GM19035 (cell line): Measurements from ENCODE around the gene ROCK2.
"Not testable (repeated sequence)": the region's sequence is repeated elsewhere in the genome, so short reads cannot be mapped to it uniquely, and the experiment has no call there.

Experiments
- ATAC-seq: cut with Tn5 transposase; IDR thresholded peaks from one replicate; pipeline ENCODE4 v1.9.1; 2021; ENCODE audit not compliant: unreplicated experiment

ROCK2 gene

DNA sequence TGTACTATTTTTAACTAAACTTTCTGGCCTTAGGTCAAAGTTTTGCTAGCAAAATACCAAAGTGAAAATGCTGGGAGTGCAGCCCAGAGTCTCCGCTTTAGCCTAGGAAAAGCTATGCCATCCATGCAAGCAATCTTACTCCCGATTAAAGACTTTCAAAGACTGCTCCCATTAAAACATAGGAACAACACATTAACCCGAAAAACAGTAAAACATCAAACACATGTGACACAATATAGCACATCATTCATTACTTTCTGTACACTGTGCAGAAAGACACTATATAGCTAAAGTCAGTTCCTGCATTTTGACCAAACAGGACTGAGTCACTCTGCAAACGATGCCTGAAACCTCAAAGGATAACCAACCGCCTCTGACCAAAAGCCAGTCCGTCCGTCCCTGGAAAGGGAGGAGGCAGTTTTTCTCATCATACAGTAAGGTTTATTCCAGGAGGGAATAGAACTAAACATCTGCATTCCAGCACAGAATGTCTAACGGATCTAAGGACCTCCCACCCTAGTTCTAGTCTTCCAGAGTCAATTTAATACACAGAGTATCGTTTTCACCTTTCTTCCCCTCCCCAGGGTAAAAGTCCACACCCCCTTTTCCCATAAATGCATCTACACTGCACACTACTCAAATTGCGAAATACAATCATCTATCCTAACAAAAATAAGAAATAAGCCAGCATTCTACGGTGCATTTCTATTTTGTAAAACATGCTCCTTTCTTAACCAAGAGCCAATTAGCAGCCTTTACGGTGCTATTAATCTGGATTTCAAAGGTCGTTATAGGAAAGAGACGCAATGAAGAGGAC lies 1.7 kb downstream of the ROCK2 start:
- ATAC-seq, result no peak

DNA sequence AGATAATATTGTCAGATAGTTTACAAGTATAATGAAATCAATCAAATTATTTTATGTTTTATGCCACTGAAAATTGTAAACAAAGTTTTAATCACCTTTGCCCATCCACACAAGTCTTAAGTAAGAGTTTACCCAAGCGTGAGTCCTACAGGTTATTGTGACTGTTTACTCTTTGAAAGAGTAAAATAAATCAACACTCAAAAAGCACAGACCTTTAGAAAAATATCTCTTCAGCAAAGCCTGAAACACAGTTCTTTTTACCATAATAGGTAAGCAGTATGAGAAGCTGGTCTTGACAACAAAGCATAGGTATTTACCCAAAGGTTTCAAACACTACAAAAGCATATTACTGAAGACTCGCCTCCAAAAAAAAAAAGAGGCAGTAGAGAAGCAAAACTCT lies 3.7 kb downstream of the ROCK2 start:
- no peak for ATAC-seq

DNA sequence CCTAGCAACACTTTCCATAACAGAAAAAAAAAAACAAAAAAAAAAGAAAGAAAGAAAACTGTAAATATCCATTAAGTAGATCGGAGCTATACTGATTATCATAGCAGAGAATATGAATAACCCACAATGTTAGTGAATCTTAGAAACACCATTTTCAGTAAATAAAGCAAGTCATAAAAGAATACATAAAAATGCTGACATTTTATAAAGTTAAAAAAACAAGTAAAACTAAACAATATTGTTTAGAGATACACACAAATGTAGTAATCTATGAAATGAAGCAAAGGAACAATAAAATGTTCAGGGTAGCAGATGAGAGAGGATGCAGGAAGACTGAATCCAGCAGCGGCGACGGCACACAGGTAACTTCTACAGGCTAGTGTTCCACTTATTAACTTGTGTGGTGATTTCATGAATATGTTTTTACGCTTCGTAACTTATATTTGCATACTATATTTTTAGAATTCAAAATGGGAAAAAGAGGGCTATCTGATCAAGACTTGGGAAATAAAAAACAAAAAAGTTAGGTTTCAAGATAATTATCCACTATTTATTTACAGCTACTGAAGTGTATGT lies 4.8 kb downstream of the ROCK2 start:
- ATAC-seq, result no peak

DNA sequence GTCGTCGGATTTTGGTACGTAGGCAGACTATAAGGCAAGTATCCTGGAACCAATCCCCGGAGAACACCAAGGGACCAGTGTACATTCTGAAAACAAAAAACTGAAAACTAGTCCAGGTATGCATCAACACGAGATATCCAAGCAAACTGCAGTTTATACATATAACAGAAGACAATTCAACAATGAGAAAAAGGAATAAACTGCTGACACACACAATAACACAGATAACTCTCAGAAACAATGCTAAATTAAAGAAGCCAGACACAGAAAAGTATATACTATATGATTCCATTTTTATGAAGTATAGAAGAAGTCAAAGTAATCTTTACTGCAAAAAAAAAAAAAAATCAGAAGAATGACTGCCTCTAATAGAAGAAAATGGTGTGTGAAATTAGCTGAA lies 5.9 kb downstream of the ROCK2 start:
- ATAC-seq, result no peak

DNA sequence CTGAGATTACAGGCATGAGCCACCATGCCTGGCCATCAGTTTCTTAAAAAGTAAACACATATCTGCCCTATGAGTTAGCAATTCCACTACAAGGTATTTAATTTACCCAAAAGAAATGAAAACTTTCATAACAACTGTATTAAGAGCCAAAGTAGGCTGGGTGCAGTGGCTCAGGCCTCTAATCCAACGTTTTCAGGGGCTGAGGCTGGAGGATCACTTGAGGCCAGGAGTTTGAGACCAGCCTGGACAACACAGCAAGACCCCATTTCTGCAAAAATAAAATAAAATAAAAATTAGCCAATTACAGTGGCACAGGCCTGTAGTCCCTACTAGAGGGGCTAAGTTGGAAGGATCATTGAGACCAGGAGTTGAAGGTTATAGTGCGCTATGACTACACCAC lies 6.5 kb downstream of the ROCK2 start:
- no peak for ATAC-seq

DNA sequence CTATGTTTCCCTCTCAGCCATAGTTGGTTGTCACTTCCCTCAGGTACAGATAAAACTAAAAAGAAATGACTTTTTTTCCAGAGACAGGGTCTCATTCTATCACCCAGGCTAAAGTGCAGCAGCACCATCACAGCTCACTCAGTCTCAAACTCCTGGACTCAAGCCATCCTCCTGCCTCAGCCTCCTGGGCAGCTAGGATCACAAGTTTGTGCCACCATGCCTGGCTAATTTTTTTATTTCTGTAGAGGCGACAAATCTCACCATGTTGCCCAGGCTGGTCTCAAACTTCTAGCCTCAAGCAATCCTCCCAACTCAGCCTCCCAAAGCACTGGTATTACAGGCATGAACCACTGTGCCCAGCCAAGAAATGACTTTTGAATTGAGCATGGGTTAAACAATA lies 8.2 kb downstream of the ROCK2 start:
- ATAC-seq, result no peak

DNA sequence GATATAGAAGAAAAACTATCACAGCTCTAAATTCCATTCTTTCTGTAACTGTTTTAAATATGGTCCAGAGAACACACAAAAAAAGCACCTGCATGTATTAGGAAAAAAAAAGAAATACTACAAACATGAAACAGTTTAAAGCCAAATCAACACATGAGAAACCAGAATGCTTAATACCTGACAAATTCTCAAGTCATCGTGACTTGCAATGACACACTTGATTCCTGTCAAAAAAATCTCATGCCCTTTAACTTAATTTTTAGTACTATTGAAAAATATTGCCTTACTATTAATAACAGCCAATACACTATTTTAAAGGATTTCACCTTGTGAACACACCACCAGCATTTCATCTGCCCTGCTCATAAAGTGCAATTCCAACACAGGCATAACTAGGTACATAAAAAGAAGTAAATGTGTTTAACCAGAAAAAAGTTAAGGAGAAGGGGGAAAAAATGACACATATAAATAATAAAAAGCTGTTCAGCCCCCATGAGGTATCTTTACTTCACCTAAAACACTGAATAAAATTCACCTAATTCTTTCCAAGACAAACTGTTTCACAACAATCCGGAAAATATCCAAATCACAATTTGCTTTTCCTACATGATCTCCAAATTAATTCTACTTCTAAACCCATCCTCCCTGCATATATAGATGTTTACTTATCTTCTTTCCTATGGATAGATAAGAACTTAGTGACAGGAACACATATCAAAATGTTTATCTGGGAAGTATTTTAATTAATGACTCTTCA lies 10.8 kb downstream of the ROCK2 start:
- ATAC-seq, result no peak

DNA sequence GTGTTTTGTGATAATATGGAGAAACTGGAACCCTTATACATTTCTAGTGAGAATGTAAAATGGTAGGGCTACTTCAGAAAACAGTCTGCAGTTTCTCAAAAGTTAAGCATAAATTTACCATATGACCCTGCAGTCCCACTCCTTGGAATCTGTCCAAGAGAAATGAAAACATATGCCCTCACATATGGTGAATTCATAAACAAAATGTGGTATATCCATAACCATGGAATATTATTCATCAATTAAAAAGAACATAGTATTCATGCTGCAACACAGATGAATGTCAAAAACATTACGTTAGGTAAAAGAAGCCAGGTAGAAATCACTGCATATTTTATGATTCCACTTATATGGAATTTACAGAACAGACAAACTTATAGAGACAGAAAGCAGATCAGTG lies 11.8 kb downstream of the ROCK2 start:
- ATAC-seq, result no peak

DNA sequence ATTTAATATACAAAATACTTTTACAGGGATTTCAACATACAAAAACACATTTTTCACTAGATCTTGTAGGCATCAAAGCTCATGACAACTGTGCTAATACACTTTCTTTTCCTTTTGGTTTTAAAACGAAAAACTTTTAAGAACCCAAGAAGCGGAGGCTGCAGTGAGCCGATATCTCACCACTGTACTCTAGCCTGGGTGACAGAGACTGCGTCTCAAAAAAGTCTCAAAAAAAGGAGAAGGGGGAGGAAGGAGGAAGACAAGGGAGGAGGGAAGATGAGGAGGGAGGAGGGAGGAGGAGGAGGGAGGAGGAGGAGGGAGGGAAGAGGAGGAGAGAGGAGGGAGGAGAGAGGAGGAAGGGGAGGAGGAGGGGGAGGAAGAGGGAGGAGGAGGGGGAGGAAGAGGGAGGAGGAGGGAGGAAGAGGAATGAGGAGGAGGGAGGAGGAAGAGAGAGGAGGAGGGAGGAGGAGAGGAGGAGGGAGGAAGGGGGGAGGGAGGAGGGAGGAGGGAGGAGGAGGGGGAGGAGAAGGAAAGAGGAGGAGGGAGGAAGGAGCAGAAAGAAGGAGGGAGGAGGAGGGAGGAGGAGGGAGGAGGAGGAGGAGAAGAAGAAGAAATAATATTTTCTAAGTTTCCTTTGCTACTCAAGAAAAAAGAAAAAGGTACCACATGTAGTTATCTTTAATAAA lies 13.8 kb downstream of the ROCK2 start:
- no peak for ATAC-seq

DNA sequence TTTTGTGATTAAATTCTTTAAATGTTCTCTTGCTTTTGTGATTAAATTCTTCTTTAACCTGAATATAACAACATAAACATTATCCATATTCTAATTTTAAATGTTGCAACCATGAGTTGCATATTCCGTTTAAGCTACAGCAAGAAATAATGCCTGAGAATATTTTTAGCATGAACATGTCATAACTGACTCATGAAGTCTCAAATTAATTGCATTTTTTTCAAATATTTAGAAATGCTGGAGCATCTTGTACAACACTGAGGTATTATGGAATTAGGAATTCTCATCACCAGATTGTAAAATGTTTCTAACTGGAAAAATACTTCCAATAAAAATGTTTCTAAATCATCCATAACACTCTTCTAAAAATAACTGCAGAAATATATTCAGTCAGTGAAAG lies 14.7 kb downstream of the ROCK2 start:
- ATAC-seq, result no peak

DNA sequence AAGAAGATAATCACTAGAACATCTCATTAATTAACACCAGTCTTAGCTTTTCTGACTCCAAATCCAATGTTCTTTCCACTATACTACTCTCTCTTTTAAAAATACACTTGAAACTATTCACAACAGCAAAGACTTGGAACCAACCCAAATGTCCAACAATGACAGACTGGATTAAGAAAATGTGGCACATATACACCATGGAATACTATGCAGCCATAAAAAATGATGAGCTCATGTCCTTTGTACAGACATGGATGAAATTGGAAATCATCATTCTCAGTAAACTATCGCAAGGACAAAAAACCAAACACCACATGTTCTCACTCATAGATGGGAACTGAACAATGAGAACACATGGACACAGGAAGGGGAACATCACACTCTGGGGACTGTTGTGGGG lies 15.9 kb downstream of the ROCK2 start:
- ATAC-seq, result not testable (repeated sequence)

DNA sequence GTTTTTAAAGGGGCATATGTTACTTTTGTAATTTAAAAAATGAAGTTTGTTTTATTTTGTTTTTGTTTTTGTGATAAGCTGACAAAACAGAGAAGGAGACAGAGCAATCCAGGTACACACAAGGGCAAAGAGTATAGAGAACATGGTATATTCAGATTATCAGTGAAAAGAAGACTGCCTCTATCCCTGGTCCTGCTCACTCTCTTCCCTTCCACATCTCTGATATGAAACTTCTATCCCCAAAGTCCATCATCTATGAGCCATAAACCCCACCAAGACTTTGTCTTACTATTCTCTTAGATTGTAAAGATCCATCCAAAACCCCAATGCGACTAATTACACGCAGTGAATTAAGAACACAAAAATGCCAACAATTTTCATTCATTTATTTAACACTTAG lies 16.6 kb downstream of the ROCK2 start:
- no peak for ATAC-seq

DNA sequence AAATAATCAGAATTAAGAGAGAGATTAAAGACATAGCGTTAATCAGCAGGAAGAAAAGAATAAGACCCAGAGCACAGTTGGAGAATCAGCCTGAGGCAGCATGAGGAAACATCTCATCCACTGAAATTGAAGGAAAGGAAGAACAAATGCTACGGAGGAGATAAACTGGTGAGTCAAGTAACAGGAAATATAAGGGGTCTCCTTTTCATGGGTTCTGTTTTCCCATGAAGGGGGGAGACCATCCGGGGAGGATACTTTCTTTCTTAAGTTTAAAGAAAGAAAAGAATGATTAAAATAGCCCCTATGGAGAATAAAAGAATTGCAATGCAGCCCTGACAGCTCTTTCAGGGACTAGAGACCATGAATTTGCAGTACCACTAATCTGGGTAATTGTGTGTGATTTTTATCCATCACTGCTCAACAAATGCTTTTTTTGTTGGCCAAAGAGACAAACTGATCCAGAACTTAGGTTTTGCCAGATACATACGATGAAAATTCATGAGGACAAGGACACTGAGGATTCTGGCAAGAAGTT lies 17.7 kb downstream of the ROCK2 start:
- ATAC-seq, result no peak

DNA sequence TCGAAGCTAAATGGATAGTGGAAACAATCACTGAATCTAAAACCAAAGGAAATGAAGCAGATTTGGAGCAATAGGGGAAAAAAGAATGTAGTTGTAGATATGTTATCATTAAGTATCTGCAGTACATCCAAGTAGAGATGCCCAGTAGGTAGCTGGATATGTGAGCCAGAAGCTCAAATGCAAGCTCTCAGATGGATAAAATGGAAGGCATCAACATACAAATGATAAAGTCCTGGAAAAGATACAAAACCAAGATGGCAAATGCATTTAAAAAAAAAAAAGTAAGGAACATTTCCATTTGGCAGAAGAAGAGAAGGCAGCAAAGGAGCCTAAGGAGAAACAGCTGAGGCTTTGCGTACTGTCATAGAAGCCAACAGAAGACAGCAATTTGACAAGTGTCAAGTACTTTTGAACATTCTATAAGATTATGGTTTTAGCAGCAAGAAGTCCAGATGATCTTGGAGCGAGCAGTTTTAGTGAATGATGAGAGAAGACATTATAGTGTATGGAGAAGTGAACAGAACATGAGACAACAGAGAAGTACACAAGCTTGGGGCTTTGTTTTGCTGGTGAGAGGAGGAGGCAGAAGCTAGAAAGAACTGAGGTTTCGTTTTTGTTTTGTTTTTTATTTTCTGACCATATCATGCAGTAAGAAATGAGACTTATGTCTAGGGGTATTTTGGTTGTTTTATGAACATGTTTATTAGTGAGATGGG lies 18.3 kb downstream of the ROCK2 start:
- no peak for ATAC-seq

DNA sequence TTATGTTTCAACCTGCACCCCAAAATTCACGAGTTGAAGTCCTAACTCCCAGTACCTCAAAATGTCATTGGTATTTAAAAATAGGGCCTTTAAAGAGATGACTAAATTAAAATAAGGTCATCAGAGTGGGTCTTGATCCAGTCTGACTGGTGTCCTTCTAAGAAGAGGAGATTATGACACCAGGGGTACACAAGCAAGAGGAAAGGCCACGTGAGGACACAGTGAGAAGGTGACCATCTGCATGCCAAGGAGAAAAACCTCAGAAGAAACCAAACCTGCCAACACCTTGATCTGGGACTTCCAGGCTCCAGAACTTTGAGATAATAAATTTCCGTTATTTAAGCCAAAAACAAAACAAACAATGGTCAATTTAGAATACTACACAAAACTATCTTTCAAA lies 22.6 kb downstream of the ROCK2 start:
- ATAC-seq, result no peak

DNA sequence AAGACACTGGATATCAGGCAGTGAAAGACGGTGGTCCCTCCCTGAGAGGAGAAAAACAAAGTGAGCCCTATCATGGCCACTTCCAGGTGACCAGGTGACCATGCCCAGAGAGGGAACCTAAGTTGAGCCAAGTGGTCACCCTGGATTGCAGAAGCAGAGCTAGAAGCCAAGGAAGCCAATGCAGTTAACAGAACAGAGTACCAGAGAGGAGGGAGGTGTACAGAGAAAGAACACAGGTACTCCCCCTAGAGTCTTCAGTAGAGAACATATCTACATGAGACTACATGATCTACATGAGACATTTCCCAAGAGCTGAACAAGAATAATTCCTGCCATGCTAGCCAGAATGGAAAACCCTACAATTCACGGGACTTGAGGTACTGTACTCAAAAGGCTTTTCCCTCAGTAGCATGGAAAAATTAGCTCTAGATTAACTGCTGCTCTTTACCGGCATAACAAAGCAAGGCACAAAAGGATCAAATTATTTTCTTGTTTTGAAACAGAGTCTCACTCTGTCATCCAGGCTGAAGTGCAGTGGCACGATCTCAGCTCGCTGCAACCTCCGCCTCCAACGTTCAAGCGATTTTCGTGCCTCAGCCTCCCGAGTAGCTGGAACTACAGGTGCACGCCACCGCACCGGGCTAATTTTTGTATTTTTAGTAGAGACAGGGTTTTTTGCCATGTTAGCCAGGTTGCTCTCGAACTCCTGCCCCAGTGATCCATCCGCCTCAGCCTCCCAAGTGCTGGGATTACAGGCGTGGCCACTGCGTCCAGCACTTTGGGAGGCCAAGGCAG lies 23.5 kb downstream of the ROCK2 start:
- ATAC-seq, result no peak

DNA sequence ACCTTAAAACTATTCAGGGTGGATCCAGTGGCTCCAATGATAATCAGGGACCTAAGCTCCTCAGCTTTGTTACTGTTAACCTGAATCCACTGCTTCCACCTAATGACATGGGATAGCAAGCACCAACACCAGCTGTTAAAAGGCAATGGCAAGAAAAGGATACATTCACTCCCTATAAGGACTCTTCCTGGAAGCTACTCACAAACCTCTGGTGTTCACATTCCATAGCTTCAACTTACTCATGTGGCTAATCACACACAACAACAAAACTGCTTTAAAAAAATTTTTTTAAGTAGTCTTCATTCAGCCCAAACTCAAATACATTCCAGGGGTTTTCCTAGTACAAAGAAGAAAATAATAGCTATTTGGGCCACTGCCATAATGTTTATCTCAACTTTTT lies 24.5 kb downstream of the ROCK2 start:
- no peak for ATAC-seq

DNA sequence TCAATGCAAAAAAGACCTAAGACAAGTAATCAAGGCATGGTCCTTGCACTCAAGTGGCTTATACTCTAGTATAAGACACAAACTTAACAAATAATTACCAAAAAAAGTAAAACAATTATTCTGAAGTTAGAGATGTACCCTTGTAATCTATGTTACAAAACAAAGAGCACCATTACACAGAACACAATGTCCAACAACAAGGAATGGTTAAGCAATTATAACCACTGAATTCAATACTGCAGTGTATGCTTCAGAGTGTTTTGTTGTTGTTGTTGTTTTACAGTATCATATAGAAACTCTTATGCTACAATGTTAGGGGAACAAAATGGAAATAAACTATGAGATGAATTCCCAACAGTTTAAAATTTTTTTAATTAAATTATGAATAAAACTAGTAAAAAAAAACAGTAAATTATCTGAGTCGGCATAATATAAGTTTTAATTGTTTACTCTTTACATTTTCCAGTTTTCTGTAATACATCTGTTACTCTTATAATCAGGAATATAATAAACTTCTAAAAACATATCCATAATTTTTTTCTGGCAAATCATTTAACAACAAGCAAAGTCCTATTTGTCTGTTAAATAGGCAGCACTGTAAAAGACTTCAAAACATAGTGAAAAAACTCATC lies 29.2 kb downstream of the ROCK2 start:
- ATAC-seq, result no peak

DNA sequence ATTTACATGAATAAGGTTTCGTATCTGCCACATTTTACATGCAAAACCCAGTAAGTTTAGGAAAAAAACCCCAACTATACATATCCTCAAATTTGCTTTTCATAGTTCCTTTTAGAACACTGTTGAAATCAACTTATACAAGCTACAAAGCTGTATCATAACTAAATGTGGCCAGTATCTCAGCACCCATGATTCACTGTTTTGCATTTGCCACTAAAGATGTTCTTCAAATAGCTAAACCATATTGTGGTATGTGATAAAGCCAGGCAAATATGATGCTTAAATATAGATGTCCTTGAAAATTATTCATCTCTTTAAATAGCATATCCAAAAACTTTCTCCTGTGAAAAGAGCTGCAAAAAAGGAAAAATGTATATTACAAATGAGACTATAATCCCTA lies 29.9 kb downstream of the ROCK2 start:
- ATAC-seq, result no peak
